ELF-1 (cell line): ENCODE measurements around the gene MVB12B.
A peak's percentile ranks its signal among the peaks of the same experiment; 100 is the strongest.

Source experiments
- DNase-seq: peaks from one replicate; pipeline ENCODE4 v3.0.0-alpha.2; 2016; ENCODE audit warnings: low read depth, low spot score

The MVB12B gene

DNA sequence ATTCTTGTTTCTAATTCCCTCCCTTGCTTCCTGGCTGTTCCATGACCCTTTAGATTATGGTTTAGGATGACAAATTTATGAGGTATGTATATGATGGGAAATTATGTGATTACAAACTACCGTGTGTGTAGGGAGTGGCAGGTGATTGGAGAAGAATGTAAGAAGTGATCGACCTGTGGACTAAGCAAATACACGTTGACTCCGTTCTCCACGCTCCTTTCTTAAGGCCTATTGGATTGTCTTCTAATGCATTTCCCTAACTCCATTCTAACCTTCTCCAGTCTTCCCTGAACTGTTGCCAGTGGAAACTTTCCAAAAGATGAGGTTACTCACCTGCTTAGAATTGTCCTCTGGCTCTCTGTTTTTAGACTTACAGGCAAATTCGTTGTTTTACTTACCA, 36.6 kb downstream of the MVB12B start:
- no peak for DNase-seq

DNA sequence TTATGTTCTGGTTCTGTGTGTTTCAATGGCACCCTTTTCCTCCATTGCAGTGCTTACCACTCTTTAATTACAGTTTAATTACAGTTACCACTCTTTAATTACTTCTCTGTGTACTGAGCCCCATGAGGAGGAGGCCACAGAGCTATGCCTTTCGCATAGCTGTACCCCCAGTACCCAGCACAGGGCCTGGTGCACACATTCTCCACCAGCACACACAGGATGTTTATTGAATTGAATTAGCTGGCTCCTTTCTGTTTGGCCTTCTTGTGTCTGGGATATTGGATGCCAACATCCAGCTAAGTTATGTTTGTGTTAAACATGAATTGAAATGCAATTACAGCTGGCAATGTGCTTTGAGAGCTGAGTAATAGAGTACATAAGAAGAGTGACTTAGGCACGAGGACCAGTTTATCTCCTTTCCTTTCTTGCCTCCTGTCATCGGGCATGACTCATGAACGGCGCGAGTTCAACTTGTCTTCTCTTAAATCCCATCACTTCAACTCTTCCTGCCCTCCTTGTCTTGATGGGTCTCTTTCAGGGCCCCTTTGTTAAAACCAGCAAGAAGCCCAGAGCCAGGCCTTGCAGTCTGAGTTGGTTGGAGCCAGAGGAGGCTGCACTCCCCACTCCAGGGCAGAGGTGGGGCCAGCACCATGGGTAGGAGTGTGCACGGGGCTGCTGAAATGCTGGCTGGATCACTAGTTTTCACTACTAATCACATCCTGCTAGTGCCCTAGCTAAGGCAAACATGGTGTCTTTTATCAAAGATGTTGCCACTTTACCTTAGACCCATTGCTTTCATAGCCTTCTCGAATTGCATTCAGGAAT, 37.4 kb downstream of the MVB12B start:
- DNase-seq, result no peak

DNA sequence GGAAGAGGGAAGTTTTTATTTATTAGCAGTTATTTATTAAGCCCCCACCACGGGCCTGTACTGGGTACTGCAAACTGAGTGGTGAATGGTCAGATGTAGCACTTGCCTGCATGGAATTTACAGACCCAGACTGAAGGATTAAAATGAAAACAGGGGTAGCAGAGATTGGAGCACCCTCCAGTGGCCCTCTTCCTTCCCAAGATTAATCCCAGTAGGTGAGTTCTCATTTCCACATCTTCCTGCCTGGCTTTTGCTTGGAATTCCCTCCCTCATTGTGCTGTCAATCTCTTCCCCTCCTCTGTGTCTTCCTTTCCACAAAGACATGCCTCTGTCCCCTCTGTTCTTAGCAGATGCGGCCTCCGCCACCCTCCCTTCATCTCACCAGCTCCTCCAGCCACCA, 39.2 kb downstream of the MVB12B start:
- no peak for DNase-seq

DNA sequence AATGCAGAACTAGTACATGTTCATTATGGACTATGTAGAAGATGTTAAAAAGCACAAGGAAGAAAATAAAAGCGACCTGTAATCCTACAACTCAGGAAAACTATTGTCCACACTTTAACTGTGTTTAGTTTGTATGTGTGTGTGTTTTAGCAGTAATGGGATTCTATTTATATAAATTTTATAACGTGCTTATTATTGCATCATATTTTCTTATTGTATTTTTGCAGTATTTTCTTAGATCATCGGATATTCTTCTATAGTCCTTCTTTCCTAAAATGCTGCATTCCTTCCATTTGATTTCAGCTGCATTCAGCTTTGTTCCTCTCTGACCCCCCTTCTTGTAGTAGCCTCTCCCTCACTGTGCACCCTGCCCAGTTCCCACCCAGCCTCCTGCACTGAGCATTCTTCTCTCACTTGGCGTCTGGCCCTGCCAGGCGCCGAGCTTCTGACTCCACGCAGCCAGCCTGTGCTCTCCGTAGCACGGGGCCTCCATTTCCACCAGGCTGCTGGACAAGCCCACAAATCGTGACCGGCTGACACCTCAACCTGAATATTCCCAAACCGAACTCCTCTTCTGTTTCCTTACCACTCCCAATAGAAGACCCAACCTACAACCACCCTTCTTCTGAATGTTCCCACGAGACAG, 39.9 kb downstream of the MVB12B start:
- no peak for DNase-seq

DNA sequence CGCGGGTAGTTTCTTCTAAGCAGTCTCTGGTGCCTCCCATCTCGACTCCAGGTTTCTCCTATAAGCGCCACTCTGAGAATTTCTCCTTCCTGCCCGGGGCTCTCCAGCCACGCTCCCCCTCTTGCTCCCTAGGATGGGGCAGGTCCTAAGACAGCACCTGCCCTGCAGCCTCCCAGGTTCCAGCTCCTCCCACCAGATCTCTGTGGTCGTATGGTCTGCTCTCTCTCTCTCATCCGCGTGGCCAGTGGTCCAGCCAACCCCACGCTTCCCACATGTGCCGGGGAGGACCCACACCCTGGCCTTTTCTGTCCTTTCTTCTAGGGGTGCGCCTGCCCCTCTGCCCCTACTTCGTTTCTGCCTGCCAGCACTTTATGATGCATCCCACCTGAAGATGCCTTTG, 40.5 kb downstream of the MVB12B start:
- DNase-seq, result no peak

DNA sequence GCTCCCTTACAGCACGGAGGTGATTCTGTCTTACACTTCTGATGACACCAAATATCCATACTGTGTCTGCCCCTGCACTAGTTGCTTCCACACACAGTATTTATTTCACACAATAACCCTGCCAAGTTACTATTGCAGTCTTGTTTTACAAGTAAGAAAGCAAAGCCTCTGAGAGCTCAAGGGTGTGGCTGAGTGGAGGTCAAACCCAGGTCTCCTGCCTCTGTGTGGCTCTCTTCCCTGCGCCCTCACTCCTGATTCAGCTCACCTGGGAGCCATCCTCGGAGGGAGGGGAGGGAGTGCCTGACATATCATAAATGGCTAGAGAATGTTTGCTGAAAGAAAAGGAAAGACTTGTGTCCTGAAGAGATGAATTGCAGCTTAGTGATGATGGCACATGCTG, 41.0 kb downstream of the MVB12B start:
- no peak for DNase-seq

DNA sequence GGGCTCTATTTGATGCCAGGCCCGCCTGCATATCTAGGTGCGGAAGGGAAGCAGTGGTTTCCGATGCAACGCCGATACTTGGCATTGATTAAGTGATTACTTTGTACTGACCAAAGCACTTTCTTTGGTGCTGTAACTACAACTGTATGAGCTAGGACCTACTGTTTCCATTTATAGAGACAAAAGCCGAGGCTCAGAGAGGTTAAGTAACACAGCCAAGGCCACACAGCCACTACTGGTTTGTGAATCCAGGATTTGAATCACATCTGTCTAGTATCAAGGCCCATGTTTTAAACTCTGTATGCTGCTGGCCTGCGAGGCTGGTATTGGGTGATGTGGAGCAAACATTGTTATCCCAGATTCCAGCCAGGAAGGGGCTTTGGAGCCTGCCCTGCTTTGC, 41.4 kb downstream of the MVB12B start:
- no peak for DNase-seq

DNA sequence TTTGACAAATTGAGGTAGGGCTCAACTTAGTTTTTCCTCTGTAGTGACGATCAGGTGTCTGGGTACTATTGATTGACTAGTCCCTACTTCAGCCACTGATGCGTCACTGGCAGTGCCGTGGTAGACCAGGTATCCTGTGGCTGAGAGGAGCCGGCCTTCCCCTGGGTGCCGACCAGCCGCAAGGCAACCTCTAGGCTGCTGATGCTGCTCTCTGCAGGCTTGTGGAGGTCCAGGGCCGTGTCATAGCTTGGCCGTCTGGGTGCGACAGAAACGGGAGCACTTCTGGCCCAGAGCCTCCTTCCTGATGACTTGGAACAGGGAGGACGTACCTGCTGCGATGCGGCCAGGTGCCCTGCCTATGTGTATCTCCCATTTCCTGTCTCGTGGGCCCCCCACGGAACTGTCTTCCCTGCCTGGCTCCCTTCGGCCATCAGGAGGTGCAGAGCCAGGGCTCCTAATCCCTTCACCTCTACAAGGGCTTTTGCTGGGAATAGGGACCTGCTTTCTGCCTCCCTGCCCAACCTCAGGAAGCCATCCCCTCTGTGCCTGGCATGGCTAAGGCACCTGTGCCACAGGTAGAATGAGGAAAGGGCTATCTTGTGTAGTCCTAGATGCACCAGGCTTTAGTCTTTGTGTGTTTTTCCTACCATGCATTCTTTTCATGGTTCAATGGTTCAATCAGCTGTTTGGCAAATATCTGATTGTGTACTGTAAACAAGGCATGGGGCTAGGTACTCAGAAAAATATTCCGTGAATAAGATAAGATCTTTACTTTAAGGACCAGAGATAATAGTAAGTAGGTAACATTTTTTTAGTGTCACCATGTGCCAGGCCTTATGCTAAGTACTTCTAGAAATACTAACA, 44.6 kb downstream of the MVB12B start:
- DNase-seq, result no peak

DNA sequence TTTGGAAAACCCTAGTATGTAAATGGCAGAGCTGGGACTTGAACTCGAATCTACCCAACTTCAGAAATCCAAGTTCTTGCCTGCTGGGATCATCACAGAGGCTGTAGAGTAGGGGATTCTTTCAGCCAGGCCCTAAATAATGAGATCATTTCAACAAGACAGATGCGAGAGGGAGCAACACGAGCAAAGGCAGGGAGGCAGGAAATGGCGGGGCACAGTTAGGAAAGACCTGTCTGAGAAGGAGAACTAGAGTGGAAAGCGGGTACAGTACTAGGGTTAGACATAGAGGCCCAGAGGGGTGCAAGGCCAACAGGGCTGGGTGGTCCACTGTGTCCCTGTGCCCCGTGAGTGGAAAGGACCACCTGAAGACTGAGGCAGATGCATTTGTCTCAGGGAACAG, 46.1 kb downstream of the MVB12B start:
- DNase-seq, result no peak

DNA sequence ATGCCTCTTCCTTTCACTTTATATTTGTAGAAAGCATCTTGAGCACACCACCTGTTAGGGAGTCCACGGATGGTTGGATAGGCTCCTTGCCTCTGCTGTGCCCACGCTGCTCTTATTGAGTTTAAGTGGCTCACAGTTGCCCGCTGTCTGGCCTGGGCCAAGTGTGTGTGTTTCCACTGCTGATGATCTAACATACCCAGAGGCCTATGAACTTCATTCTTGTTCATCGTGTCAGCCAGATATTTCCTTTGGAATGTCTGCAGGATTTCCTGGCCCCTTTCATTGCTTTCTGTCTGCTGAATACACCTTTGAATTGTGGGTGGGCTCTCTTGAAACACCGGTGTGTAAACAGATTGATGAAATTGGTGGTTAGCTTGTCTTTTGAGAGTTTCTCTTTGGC, 46.6 kb downstream of the MVB12B start:
- peak; percentile 25 for DNase-seq

DNA sequence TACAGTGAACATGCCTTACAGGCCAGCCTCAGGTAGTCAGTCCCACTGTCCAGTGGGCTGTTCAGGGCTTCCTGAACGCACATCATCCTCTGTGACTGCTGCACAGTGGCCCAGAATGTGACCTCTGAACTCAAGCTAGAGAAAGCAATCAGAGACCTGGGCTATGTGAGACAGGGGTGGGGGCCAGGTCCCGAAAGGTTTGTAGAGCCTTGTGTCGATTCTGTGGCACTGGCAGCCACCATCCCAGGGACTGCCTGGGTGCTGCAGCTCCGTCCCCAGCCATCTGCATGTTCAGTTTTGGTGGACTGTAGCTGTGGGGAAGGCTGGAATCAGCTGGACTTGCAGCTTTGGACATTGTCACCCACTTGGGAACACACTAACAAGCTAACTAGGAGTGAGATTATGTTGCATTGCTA, 47.7 kb downstream of the MVB12B start:
- DNase-seq, result peak; percentile 28

DNA sequence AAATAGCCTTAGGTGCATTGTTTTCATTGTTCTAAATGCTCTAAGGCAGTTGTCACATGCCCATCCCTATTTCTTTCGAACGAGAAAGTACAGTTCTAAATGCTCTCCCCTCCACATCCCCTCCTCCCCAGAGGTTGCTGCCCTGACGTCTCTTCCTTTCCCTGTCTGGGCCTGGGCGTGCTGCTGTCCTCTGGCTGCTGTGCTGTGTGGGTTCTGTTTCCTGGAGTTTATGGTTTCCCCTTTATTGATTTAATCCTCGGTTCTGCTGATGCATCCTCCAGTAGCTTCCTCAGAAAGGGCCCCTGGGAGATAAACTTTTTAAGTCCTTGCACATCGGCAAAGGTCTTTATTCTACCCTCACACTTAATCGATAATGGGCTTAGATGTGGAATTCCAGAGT, 48.8 kb downstream of the MVB12B start:
- peak; percentile 54 for DNase-seq

DNA sequence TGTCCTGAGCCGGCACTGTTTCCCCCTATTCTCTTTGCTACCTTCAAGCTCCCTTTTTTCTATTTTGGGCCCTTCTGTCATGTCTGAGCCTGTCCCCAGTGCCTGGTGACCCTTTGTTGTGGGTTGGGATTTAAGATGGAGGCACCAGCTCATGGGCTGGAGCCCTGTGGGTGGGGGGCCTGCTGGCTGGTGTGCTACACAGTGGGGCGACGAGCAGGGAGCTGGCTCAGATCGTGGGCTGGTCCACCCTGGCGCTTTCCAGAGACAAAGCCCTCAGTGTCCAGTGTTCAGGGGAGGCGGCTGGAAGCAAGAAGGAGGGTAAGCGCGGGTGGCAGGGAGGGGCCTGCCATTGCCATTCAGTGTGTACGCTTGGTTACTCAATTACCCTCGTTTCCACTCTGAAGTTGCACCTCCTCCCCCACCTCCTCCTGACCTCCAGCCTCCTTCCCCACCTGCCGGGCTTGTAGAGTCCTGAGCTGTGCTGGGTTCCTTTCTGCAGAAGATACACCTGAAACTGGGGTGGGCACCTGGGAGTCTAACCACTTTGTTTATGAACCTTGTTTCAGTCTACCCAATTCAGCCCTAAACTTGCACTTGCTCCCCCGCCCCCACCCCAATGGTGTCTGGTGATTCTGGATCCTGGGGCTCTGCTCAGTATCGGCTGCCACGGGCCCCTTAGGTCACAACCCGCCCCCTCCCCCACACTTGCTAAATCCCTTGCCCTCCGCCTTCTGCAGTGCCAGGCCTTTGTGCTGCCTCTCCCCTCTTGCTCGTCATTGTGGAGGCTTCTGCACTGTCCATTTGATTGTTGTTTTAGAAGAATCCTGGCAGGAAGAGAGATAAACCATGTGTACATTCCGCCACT, 49.9 kb downstream of the MVB12B start:
- DNase-seq, result peak; percentile 71

DNA sequence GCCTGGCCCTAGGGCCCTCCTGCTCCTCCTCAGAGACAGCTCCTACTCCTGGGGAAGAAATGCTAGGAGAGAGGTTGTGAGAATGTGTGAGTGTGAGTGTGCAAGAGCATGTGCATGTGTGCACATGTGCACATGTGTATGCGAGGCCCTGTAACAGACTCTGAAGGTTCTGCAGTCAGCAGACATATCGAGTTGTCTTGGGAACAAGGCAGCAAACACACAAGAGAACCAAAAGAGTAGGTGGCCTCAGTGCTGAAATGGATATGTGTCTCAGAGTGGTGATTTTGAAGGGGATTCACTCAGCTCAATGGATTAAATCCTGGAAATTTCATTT, 50.5 kb downstream of the MVB12B start:
- no peak for DNase-seq

DNA sequence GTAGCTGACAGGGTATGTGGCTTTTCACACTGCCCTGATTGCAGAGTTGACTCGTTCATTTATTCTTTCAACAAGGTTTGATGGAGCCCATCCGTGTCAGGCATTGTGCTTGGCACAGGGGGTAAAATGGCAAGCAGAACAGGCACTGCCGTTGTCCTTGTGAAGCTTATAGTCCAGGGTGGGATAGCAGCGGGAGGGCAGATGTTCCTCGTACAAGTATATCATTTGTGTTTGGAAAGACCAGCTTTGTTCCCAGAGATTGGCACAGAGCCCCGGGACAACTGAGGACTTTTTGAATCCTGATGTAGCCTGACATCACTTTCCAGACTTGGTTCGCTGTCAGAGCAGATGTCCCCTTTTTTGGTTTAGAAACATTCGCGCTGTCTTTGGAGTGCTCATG, 50.9 kb downstream of the MVB12B start:
- no peak for DNase-seq

DNA sequence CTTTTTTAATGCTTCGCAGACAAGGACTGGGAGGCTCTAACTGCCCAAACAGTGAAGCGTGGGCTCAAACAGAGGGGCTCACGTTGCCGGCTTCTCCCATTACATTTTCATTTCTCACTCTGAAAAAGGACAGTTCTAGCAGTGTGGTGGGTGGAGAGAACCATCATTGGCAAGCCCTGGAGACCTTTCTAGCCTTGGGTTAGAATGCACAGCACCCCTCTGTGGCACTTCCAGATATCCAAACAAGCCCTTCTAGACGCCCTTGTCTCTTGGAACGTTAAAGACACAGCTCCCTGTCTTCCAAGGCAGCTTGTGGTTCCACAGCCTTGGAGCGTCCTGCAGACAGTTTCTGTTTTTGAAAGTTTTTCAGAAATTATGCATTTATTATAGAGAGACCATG, 52.1 kb downstream of the MVB12B start:
- no peak for DNase-seq

DNA sequence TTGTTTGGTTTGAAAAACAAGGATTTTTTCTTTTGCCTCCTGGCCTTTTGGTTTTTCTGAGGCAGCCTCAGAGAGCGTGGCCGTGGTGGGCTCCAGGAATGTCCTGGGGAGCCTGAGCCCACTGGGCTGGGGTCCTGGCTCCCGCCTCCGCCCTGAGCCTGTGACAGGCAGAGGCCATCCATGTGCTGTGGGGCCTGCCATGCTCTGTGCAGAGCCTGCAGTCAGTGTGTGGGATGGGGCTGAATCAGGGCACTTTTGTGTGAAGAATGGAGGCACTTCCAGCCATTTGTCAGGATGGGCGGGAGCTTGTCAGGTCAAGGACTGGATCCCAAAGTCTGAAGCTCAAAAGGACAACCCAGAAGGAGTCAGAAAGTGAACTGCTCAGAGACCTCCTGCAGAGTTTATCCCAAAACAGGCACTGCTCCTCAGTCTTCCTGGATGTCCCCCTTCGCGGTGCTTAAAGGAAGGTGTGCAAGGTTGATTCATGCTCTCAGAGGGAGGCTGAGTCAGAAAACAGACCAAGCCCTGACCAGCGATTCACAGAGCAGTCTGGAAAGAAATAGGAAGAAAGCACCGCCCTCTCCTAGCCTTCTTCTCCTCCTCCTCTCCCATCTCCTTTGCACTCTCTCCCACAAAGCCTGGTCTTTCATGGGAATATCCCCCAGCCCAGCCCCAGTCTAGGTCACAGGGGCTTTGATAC, 53.2 kb downstream of the MVB12B start:
- peak; percentile 57 for DNase-seq

DNA sequence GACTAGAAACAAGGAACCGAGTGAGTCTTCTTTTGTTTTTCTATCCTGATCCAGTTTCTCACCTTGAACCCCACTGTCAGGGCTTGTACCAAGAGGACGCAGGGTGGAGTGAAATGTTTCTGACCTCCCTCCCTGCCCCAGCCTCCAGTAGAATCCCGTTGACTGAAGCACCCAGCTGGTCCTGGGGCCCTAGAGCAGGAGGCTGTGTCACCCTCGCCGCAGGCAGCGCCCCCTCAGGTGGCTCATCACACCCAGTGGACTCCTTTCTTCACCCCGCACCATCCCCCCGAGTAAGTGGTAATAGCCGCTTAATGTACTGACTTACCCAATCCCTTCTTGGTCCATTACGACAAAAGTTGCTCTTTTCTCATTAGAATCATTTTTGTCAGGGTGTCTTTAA, 53.8 kb downstream of the MVB12B start:
- no peak for DNase-seq

DNA sequence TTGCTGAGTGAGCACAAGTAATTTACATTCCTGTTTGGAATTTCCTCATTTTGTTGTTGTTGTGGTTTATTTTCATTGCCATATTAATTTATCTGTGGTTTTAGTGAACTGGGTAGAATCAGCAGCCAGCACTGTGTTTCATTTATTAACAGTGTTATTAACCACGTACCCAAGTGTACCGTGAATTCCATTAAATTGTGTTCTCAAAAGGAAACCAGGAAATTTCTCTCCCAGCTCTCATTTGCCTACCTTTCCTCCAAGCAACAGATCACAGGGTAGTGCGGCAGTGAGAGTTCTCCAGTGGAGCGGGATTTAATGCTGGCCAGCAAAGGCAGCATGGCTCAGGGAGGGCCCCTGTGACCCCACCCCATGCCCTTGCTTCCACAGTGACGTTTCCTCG, 54.6 kb downstream of the MVB12B start:
- no peak for DNase-seq

DNA sequence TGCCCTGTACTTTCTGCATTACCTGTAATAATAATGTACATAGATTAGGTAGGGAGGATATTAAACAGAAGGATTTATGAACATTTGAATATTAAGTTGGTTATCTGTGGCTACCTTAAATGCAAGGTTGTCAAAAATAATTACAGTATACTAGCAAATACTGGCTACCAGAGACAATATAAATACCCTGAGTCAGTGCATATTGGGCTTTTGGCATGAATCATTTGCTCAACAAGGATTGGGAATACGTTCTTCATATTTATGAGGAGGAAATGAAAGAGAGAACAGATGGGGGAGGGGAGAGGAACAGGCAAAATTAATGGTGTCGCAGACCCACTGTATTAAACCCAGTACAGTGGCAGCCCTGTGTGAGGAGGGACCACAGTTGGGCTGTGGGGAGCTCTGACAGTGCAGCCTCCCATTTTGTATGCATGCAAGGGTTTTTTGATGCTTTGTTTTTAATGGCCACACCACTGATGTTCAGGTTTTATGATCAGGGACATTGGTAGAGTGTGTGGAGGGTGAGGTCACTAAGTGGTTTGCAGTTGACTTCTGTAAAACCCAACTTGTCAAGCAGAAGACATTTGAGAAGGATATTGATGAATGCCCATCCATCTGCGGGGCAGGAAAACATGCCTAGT, 56.9 kb downstream of the MVB12B start:
- no peak for DNase-seq

DNA sequence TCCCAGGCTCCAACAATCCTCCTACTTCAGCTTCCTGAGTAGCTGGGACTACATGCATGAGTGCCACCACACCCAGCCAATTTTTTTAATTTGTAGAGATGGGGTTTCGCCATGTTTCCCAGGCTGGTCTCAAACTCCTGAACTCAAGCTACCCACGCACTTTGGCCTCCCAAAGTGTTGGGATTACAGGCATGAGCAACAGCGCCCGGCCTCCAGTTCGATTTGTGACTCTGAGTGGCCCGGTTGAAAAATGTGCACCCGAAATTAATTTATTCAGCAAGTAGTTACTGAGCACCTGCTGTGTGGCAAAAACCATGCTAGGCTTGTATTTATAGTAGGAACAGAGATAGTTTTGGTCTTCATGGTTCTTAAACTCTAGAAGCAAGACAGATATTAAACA, 58.3 kb downstream of the MVB12B start:
- no peak for DNase-seq
